HEK293 (cell line): Measurements from ENCODE around the gene VEPH1.

Experiments used
- CTCF ChIA-PET: fragments of 350-600 bp; formaldehyde crosslinking; extraction: SDS; loops from one replicate; lab custom pipeline; 2021; ENCODE audit warnings: antibody characterized with exemption; lab: Yijun Ruan, JAX
- POLR2A ChIA-PET: fragments of 300-600 bp; formaldehyde crosslinking; extraction: SDS; loops from one replicate; lab custom pipeline; 2020; ENCODE audit warnings: antibody characterized with exemption, inconsistent platforms; lab: Yijun Ruan, JAX
- H3K27ac ChIP-seq: fragments of 200-500 bp; sonication (Bioruptor generic); 2 replicates; pipeline ENCODE4 v1.5.1; 2014; ENCODE audit warnings: low read depth, low read length, control low read depth, inconsistent platforms; ENCODE audit errors: extremely low read depth
- H3K36me3 ChIP-seq, 2 experiments: fragments of 200-500 bp in 1 of 2; sonication (Bioruptor generic) in 1 of 2; 1 replicate in 1 of 2; 2 replicates in 1 of 2; pipeline ENCODE4 v1.5.1; 2014 to 2017; ENCODE audit warnings: inconsistent platforms in 2 of 2, low read length in 2 of 2; ENCODE audit not compliant: control insufficient read depth in 2 of 2, insufficient read depth in 1 of 2
- H3K4me1 ChIP-seq: fragments of 200-500 bp; sonication (Bioruptor generic); 2 replicates; pipeline ENCODE4 v1.5.1; 2014; ENCODE audit warnings: mild to moderate bottlenecking, low read length, inconsistent platforms; ENCODE audit not compliant: control insufficient read depth, insufficient read depth
- H3K4me3 ChIP-seq: 2 replicates; pipeline ENCODE4 v1.5.1; 2011; ENCODE audit warnings: low read depth, mild to moderate bottlenecking, control low read depth, low read length, moderate library complexity
- H3K9me3 ChIP-seq: fragments of 200-500 bp; sonication (Bioruptor generic); 2 replicates; pipeline ENCODE4 v1.5.1; 2014; ENCODE audit warnings: low read depth, low read length, inconsistent platforms; ENCODE audit not compliant: control insufficient read depth, insufficient read depth
- HOXD13 ChIP-seq: sonication (generic); formaldehyde crosslinking; IDR thresholded peaks from 2 replicates; pipeline ENCODE4 v1.8.0; 2022; ENCODE audit warnings: missing genetic modification reagents, borderline replicate concordance
- ZNF112 ChIP-seq: fragments of 450-650 bp; formaldehyde crosslinking; IDR thresholded peaks from 2 replicates; pipeline ENCODE4 v1.5.0; 2017; ENCODE audit warnings: missing biosample characterization, missing genetic modification characterization
- ZNF521 ChIP-seq: fragments of 450-650 bp; formaldehyde crosslinking; IDR thresholded peaks from 2 replicates; pipeline ENCODE4 v1.5.1; 2017; ENCODE audit warnings: missing biosample characterization, mild to moderate bottlenecking, missing genetic modification characterization
- ZNF777 ChIP-seq: fragments of 450-650 bp; formaldehyde crosslinking; IDR thresholded peaks from 2 replicates; pipeline ENCODE4 v1.5.1; 2017; ENCODE audit warnings: missing biosample characterization, missing genetic modification characterization, borderline replicate concordance
- ZSCAN30 ChIP-seq: fragments of 450-650 bp; IDR thresholded peaks from 2 replicates; pipeline ENCODE4 v1.5.1; 2018; ENCODE audit warnings: missing biosample characterization, mild to moderate bottlenecking, missing genetic modification characterization, moderate library complexity
- TF ChIP-seq, protein P1 (sequence below): fragments of 450-650 bp; formaldehyde crosslinking; IDR thresholded peaks from 2 replicates; pipeline ENCODE4 v1.5.1; 2017; ENCODE audit warnings: missing biosample characterization, missing genetic modification characterization
- TF ChIP-seq, protein P2 (sequence below): fragments of 450-650 bp; formaldehyde crosslinking; conservative IDR thresholded peaks from 2 replicates; pipeline ENCODE4 v1.5.1; 2016; ENCODE audit warnings: low read depth, missing biosample characterization, missing genetic modification characterization
- TF ChIP-seq, protein P3 (sequence below): fragments of 450-650 bp; formaldehyde crosslinking; IDR thresholded peaks from 2 replicates; pipeline ENCODE4 v1.5.1; 2017; ENCODE audit warnings: missing biosample characterization, missing genetic modification characterization
- TF ChIP-seq, protein P4 (sequence below): fragments of 450-650 bp; formaldehyde crosslinking; IDR thresholded peaks from 2 replicates; pipeline ENCODE4 v1.5.1; 2016; ENCODE audit warnings: missing biosample characterization, missing genetic modification characterization, borderline replicate concordance

Gene VEPH1

DNA sequence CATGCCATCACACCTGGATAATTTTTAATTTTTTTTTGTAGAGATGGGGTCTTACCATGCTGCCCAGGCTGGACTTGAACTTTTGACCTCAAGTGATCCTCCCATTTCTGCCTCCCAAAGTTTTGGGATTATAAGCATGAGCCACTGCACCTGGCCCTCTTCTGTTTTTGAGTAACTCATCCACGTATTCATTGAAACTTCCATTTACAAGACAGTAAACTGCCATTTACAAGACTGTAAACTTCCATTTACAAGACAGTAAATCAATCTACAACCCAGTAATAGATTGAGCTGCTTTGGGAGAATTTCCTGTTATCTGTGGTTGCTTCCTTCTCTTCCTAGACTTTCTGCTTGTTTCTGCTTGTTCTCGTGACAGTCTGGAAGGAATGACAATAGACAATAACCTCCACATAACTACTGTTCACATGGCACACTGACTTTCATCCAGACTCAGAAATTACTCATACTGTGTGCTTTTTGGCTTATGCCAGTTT is 228.5 kb downstream of the VEPH1 start (continued):
- TF ChIP-seq, protein P1, sequence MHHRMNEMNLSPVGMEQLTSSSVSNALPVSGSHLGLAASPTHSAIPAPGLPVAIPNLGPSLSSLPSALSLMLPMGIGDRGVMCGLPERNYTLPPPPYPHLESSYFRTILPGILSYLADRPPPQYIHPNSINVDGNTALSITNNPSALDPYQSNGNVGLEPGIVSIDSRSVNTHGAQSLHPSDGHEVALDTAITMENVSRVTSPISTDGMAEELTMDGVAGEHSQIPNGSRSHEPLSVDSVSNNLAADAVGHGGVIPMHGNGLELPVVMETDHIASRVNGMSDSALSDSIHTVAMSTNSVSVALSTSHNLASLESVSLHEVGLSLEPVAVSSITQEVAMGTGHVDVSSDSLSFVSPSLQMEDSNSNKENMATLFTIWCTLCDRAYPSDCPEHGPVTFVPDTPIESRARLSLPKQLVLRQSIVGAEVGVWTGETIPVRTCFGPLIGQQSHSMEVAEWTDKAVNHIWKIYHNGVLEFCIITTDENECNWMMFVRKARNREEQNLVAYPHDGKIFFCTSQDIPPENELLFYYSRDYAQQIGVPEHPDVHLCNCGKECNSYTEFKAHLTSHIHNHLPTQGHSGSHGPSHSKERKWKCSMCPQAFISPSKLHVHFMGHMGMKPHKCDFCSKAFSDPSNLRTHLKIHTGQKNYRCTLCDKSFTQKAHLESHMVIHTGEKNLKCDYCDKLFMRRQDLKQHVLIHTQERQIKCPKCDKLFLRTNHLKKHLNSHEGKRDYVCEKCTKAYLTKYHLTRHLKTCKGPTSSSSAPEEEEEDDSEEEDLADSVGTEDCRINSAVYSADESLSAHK (tag by site-specific recombination), result peak; percentile 97
- TF ChIP-seq, protein P2, sequence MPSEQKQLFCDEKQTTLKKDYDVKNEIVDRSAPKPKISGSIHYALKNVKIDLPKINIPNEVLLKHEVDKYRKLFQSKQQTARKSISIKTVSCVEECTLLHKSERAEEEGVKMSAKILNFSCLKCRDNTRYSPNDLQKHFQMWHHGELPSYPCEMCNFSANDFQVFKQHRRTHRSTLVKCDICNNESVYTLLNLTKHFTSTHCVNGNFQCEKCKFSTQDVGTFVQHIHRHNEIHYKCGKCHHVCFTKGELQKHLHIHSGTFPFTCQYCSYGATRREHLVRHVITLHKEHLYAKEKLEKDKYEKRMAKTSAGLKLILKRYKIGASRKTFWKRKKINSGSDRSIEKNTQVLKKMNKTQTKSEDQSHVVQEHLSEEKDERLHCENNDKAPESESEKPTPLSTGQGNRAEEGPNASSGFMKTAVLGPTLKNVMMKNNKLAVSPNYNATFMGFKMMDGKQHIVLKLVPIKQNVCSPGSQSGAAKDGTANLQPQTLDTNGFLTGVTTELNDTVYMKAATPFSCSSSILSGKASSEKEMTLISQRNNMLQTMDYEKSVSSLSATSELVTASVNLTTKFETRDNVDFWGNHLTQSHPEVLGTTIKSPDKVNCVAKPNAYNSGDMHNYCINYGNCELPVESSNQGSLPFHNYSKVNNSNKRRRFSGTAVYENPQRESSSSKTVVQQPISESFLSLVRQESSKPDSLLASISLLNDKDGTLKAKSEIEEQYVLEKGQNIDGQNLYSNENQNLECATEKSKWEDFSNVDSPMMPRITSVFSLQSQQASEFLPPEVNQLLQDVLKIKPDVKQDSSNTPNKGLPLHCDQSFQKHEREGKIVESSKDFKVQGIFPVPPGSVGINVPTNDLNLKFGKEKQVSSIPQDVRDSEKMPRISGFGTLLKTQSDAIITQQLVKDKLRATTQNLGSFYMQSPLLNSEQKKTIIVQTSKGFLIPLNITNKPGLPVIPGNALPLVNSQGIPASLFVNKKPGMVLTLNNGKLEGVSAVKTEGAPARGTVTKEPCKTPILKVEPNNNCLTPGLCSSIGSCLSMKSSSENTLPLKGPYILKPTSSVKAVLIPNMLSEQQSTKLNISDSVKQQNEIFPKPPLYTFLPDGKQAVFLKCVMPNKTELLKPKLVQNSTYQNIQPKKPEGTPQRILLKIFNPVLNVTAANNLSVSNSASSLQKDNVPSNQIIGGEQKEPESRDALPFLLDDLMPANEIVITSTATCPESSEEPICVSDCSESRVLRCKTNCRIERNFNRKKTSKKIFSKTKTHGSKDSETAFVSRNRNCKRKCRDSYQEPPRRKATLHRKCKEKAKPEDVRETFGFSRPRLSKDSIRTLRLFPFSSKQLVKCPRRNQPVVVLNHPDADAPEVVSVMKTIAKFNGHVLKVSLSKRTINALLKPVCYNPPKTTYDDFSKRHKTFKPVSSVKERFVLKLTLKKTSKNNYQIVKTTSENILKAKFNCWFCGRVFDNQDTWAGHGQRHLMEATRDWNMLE, result no peak
- TF ChIP-seq ZSCAN30 (tag by site-specific recombination), result peak; percentile 69; the same call in 1 of the 2 replicates
- TF ChIP-seq, protein P3, sequence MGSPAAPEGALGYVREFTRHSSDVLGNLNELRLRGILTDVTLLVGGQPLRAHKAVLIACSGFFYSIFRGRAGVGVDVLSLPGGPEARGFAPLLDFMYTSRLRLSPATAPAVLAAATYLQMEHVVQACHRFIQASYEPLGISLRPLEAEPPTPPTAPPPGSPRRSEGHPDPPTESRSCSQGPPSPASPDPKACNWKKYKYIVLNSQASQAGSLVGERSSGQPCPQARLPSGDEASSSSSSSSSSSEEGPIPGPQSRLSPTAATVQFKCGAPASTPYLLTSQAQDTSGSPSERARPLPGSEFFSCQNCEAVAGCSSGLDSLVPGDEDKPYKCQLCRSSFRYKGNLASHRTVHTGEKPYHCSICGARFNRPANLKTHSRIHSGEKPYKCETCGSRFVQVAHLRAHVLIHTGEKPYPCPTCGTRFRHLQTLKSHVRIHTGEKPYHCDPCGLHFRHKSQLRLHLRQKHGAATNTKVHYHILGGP (tag by site-specific recombination), result peak; percentile 56; the same call in 1 of the 2 replicates
- peak; percentile 94 for TF ChIP-seq HOXD13 (CRISPR knock-in tag)

GRCh38 chr3:157271283-157271882 is 231.8 kb downstream of the VEPH1 start:
- POLR2A ChIA-PET, result no interaction called here
- Histone ChIP-seq H3K27ac (no peak overlapping the region), H3K36me3 (no peaks in the 10 kb centered on the region), H3K9me3 (no peaks in the 10 kb centered on the region), H3K4me3 (no peak overlapping the region)
- CTCF ChIA-PET, result no interaction called here
- TF ChIP-seq, protein P4, sequence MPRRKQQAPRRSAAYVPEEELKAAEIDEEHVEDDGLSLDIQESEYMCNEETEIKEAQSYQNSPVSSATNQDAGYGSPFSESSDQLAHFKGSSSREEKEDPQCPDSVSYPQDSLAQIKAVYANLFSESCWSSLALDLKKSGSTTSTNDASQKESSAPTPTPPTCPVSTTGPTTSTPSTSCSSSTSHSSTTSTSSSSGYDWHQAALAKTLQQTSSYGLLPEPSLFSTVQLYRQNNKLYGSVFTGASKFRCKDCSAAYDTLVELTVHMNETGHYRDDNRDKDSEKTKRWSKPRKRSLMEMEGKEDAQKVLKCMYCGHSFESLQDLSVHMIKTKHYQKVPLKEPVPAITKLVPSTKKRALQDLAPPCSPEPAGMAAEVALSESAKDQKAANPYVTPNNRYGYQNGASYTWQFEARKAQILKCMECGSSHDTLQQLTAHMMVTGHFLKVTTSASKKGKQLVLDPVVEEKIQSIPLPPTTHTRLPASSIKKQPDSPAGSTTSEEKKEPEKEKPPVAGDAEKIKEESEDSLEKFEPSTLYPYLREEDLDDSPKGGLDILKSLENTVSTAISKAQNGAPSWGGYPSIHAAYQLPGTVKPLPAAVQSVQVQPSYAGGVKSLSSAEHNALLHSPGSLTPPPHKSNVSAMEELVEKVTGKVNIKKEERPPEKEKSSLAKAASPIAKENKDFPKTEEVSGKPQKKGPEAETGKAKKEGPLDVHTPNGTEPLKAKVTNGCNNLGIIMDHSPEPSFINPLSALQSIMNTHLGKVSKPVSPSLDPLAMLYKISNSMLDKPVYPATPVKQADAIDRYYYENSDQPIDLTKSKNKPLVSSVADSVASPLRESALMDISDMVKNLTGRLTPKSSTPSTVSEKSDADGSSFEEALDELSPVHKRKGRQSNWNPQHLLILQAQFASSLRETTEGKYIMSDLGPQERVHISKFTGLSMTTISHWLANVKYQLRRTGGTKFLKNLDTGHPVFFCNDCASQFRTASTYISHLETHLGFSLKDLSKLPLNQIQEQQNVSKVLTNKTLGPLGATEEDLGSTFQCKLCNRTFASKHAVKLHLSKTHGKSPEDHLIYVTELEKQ (tag by site-specific recombination), result no peak
- TF ChIP-seq ZNF112 (tag by site-specific recombination) (no peak), ZNF521 (tag by site-specific recombination) (no peak), ZNF777 (tag by site-specific recombination) (no peak)
- TF ChIP-seq, all 188 proteins: peak for 0
- no peaks in the 10 kb centered on the region for H3K4me1 ChIP-seq
